IMR-90 (cell line): ENCODE data around the gene CKAP2L. TPM values are rescaled to one million over a fixed set of nuclear protein-coding genes. Genes with fewer than 3 reads are reported as not detected.
A peak's percentile ranks its signal among the peaks of the same experiment; 100 is the strongest.

Experiments
- ATAC-seq: fragments of 200-7000 bp; cut with Tn5 transposase; 2 replicates; pipeline ENCODE4 v1.9.1; 2020; ENCODE audit warnings: low read depth, mild to moderate bottlenecking, moderate library complexity
- BruUV-seq: library from RNA; stranded (reverse); fragments of 400-500 nt; replicated peaks from 2 replicates; lab custom pipeline; 2021; lab: Mats Ljungman, UMichigan
- CTCF ChIA-PET: fragments of 300-600 bp; formaldehyde crosslinking; extraction: SDS; loops from one replicate; lab custom pipeline; 2021; ENCODE audit warnings: antibody characterized with exemption; lab: Yijun Ruan, JAX
- POLR2A ChIA-PET: fragments of 300-600 bp; sonication (Branson Sonifier 250); formaldehyde crosslinking; loops from one replicate; lab custom pipeline; 2022; ENCODE audit warnings: antibody characterized with exemption; ENCODE audit not compliant: unreplicated experiment; lab: Charles Lee
- DNase-seq: peaks from one replicate; pipeline ENCODE4 v3.0.0; 2013
- H2AFZ ChIP-seq: replicated peaks from 2 replicates; pipeline ENCODE3; 2013; ENCODE audit warnings: low read length, mild to moderate bottlenecking; ENCODE audit not compliant: poor library complexity
- H2AK5ac ChIP-seq: 2 replicates; pipeline ENCODE4 v1.6.1; 2013; ENCODE audit warnings: low read depth, low read length, inconsistent platforms
- H2AK9ac ChIP-seq: replicated peaks from 2 replicates; pipeline ENCODE3; 2013; ENCODE audit warnings: mild to moderate bottlenecking, low read depth, low read length, moderate library complexity; ENCODE audit not compliant: poor library complexity
- H2BK120ac ChIP-seq: 2 replicates; pipeline ENCODE4 v1.6.1; 2013; ENCODE audit warnings: low read depth, low read length, inconsistent platforms
- H2BK15ac ChIP-seq: 3 replicates; pipeline ENCODE4 v1.6.1; 2013; ENCODE audit warnings: low read depth, low read length, inconsistent platforms
- H2BK20ac ChIP-seq: 2 replicates; pipeline ENCODE4 v1.6.1; 2013; ENCODE audit warnings: low read depth, mild to moderate bottlenecking, inconsistent platforms, low read length, moderate library complexity
- H2BK5ac ChIP-seq: 2 replicates; pipeline ENCODE4 v1.6.1; 2013; ENCODE audit warnings: mild to moderate bottlenecking, low read depth, low read length, inconsistent platforms; ENCODE audit not compliant: poor library complexity, severe bottlenecking
- H3K14ac ChIP-seq: replicated peaks from 2 replicates; pipeline ENCODE4 v1.6.1; 2013; ENCODE audit warnings: low read depth, low read length, inconsistent platforms
- H3K18ac ChIP-seq: 2 replicates; pipeline ENCODE4 v1.6.1; 2013; ENCODE audit warnings: low read depth, low read length, control low read depth
- H3K23ac ChIP-seq: 2 replicates; pipeline ENCODE4 v1.6.1; 2013; ENCODE audit warnings: low read depth, low read length, inconsistent platforms
- H3K27ac ChIP-seq: 2 replicates; pipeline ENCODE4 v1.5.1; 2013; ENCODE audit warnings: mild to moderate bottlenecking, control low read depth, low read length; ENCODE audit not compliant: insufficient read depth
- H3K27me3 ChIP-seq: 2 replicates; pipeline ENCODE4 v1.6.1; 2013; ENCODE audit warnings: low read length; ENCODE audit not compliant: control insufficient read depth, insufficient read depth
- H3K36me3 ChIP-seq: 2 replicates; pipeline ENCODE4 v1.6.1; 2013; ENCODE audit warnings: low read length, mixed read lengths; ENCODE audit not compliant: control insufficient read depth, insufficient read depth
- H3K4ac ChIP-seq: 2 replicates; pipeline ENCODE4 v1.6.1; 2013; ENCODE audit warnings: low read depth, low read length, inconsistent platforms
- H3K4me1 ChIP-seq: 2 replicates; pipeline ENCODE4 v1.6.1; 2013; ENCODE audit warnings: low read length, mixed read lengths; ENCODE audit not compliant: control insufficient read depth, insufficient read depth
- H3K4me2 ChIP-seq: 2 replicates; pipeline ENCODE4 v1.6.1; 2013; ENCODE audit warnings: low read depth, mild to moderate bottlenecking, control low read depth, low read length, moderate library complexity
- H3K4me3 ChIP-seq: 2 replicates; pipeline ENCODE4 v1.5.1; 2013; ENCODE audit warnings: low read depth, mild to moderate bottlenecking, control low read depth, low read length, moderate library complexity; ENCODE audit not compliant: insufficient read depth
- H3K56ac ChIP-seq: 2 replicates; pipeline ENCODE4 v1.6.1; 2013; ENCODE audit warnings: low read length, inconsistent platforms; ENCODE audit not compliant: insufficient read depth; ENCODE audit errors: extremely low read depth
- H3K79me1 ChIP-seq, 2 experiments: 2 replicates each; pipeline ENCODE4 v1.6.1; 2013; ENCODE audit warnings: low read length in 2 of 2, inconsistent platforms in 1 of 2, low read depth in 1 of 2
- H3K9ac ChIP-seq: 2 replicates; pipeline ENCODE4 v1.6.1; 2013; ENCODE audit warnings: low read depth, low read length, control low read depth
- H3K9me1 ChIP-seq: 2 replicates; pipeline ENCODE4 v1.6.1; 2013; ENCODE audit warnings: low read length, inconsistent platforms; ENCODE audit not compliant: insufficient read depth
- H3K9me3 ChIP-seq: 2 replicates; pipeline ENCODE4 v1.6.1; 2013; ENCODE audit warnings: low read length; ENCODE audit not compliant: control insufficient read depth, insufficient read depth
- H4K20me1 ChIP-seq: 2 replicates; pipeline ENCODE4 v1.6.1; 2013; ENCODE audit warnings: low read length, inconsistent platforms; ENCODE audit not compliant: insufficient read depth
- H4K5ac ChIP-seq: 2 replicates; pipeline ENCODE4 v1.6.1; 2013; ENCODE audit warnings: mild to moderate bottlenecking, low read depth, low read length, control low read depth
- H4K8ac ChIP-seq, 2 experiments: 2 replicates each; pipeline ENCODE4 v1.6.1; 2013; ENCODE audit warnings: low read depth in 2 of 2, low read length in 2 of 2, control low read depth in 1 of 2, inconsistent platforms in 1 of 2
- H4K91ac ChIP-seq: 2 replicates; pipeline ENCODE4 v1.6.1; 2013; ENCODE audit warnings: low read depth, low read length, inconsistent platforms; ENCODE audit not compliant: insufficient read depth
- CEBPB ChIP-seq: IDR thresholded peaks from 2 replicates; pipeline ENCODE4 v1.6.1; 2012; ENCODE audit warnings: low read depth, low read length, improper control_type of control experiment
- RCOR1 ChIP-seq: IDR thresholded peaks from 2 replicates; pipeline ENCODE4 v1.6.1; 2012; ENCODE audit warnings: mild to moderate bottlenecking, low read length, improper control_type of control experiment; ENCODE audit not compliant: insufficient replicate concordance
- WGBS, 2 experiments: methylation state at CpG; one replicate each; pipeline versions ENCODE4 v1.1.5 to v1.1.7; 2013; ENCODE audit warnings: missing lambda C conversion rate in 2 of 2; ENCODE audit not compliant: insufficient read length in 1 of 2; ENCODE audit errors: extremely low coverage in 2 of 2; 5-methylcytosine and 5-hydroxymethylcytosine counted together
- dilution Hi-C: fragments of 300-500 bp; cut with HindIII; formaldehyde crosslinking; loops from one replicate; pipeline ENCODE4 v1.14.3; 2018; ENCODE audit warnings: low sequenced_read_pairs; ENCODE audit not compliant: unreplicated experiment
- in situ Hi-C: fragments of 300-500 bp; cut with MboI; formaldehyde crosslinking; loops from 3 replicates; pipeline ENCODE4 v1.14.3; 2019; ENCODE audit warnings: low sequenced_read_pairs, inconsistent platforms, mixed read lengths
- intact Hi-C: fragments of 100-400 bp; cut with micrococcal nuclease; formaldehyde crosslinking; loops from 2 replicates; pipeline ENCODE4 v1.10.0; 2022
- polyA plus RNA-seq, 3 experiments: library from polyadenylated mRNA; depleted of rRNA; stranded (reverse); fragments of >200 nt; gene quantifications; 2 replicates each; pipeline ENCODE4 v1.2.3, GENCODE V29; 2012; ENCODE audit warnings: low replicate concordance in 1 of 3
- total RNA-seq: library from RNA; depleted of rRNA; stranded (reverse); fragments of >200 nt; gene quantifications from 2 replicates; pipeline ENCODE4 v1.2.3, GENCODE V29; 2012

The CKAP2L gene
- total and polyA plus RNA-seq, 2 of the 4 experiments (the other 2 are of a cell fraction): 6.4 to 9.9 TPM

DNA sequence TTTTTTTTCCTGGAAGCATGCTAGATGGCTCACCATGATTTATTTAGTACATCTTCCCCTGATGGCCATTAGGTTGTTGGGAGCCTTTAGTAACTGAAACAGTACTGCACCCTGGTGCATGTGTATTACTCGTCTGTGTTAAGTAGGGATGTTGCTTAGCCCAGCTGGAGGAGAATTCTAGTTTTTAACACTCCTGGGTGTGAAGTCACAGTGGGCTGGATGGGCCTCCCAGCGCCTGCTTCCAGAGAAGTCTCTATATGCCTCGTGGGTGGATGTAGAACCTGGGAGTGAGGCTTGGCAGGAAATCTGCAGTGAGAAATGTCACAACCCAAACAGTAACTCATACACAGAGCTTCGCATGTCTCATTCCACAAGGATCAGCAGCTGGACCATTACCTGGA lies 72.5 kb downstream of the CKAP2L start:
- Histone ChIP-seq H4K91ac (peak overlapping the region; percentile 54; the same call in 1 of the 2 replicates), H2BK120ac (peak overlapping the region; percentile 60), H2AK5ac (peak overlapping the region; percentile 62; the same call in 1 of the 2 replicates), H3K36me3 (no peaks in the 10 kb centered on the region), H2BK15ac (peak overlapping the region; percentile 13; the same call in 1 of the 3 replicates), H3K56ac (no peak overlapping the region), H3K14ac (peak overlapping the region; percentile 40), H3K79me1 (0 out of 4 replicates have a peak, but pooled peaks cover 0 to 5% of the 10 kb centered on the region in 2 experiments), H3K4me3 (no peak overlapping the region), H3K27ac (peak overlapping the region; percentile 18; the same call in 1 of the 2 replicates), H4K5ac (peak overlapping the region; percentile 16; the same call in 1 of the 2 replicates), H3K9me3 (no peaks in the 10 kb centered on the region), H2AFZ (peak overlapping the region; percentile 24), H3K4me1 (peaks cover 12% of the 10 kb centered on the region), H3K4me2 (no peak overlapping the region), H4K20me1 (no peaks in the 10 kb centered on the region), H2BK5ac (peak overlapping the region; percentile 34), H4K8ac (peak overlapping the region in 1 of 2 experiments; percentile 54; a peak in 1 of 4 replicates), H2BK20ac (peak overlapping the region; percentile 73), H3K4ac (peak overlapping the region; percentile 73), H3K23ac (0 out of 2 replicates have a peak overlapping the region, but pooled peaks have one; percentile 7), H2AK9ac (peak overlapping the region; percentile 59), H3K9me1 (peaks cover 23% of the 10 kb centered on the region), H3K9ac (no peak overlapping the region), H3K27me3 (no peaks in the 10 kb centered on the region), H3K18ac (peak overlapping the region; percentile 30)
- intact Hi-C loops: no loop called here
- no CpG with 5 or more reads among the region's 4 CpGs for WGBS, 2 experiments
- dilution Hi-C loops: no loop called here
- in situ Hi-C loops: no loop called here
- CTCF ChIA-PET: interaction anchor here (1.0 to 1.6 kb wide), 3 partner anchors 12 to 67 kb away, joined by 3 to 5 read pairs (median 3); no protein-coding TSS in a partner anchor
- no TSS peak for BruUV-seq
- DNase-seq (peak; percentile 49), ATAC-seq (peak; percentile 3; the same call in 1 of the 2 replicates)
- TF ChIP-seq RCOR1 (no peak), CEBPB (0 out of 2 replicates have a peak, but pooled peaks have one; percentile 18)
- POLR2A ChIA-PET: interaction anchor here (0.5 to 0.6 kb wide), 2 partner anchors 34 to 38 kb away, joined by 3 to 6 read pairs; no protein-coding TSS in a partner anchor
